ENCODE measurements around the gene SEL1L3.

GRCh38 chr4:25803720-25804225 is 59.0 kb downstream of the SEL1L3 start:
- TF ChIP-seq EZH2 (IDR thresholded peaks at IDR 0.05; ENCODE audit: borderline replicate concordance, low read depth, low read length, severe bottlenecking): no peak
- TF ChIP-seq CTCF (IDR thresholded peaks at IDR 0.05; ENCODE audit: borderline replicate concordance, extremely low read depth, low read length, poor library complexity, severe bottlenecking): no peak
